ENCODE results near the gene GLIPR1L1.

- no peak for TF ChIP-seq JUN (CRISPR knock-in tag; IDR thresholded peaks at IDR 0.05)
- TF ChIP-seq TEAD4 (CRISPR knock-in tag; IDR thresholded peaks at IDR 0.05), result no peak
- no peak for TF ChIP-seq CTCF (IDR thresholded peaks at IDR 0.05)
- TF ChIP-seq, protein P1, sequence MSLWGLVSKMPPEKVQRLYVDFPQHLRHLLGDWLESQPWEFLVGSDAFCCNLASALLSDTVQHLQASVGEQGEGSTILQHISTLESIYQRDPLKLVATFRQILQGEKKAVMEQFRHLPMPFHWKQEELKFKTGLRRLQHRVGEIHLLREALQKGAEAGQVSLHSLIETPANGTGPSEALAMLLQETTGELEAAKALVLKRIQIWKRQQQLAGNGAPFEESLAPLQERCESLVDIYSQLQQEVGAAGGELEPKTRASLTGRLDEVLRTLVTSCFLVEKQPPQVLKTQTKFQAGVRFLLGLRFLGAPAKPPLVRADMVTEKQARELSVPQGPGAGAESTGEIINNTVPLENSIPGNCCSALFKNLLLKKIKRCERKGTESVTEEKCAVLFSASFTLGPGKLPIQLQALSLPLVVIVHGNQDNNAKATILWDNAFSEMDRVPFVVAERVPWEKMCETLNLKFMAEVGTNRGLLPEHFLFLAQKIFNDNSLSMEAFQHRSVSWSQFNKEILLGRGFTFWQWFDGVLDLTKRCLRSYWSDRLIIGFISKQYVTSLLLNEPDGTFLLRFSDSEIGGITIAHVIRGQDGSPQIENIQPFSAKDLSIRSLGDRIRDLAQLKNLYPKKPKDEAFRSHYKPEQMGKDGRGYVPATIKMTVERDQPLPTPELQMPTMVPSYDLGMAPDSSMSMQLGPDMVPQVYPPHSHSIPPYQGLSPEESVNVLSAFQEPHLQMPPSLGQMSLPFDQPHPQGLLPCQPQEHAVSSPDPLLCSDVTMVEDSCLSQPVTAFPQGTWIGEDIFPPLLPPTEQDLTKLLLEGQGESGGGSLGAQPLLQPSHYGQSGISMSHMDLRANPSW (CRISPR knock-in tag; conservative IDR thresholded peaks at IDR 0.05; ENCODE audit: low read depth), result no peak
- TF ChIP-seq IRF2 (CRISPR knock-in tag; IDR thresholded peaks at IDR 0.05; ENCODE audit: borderline replicate concordance, low read depth), result no peak
- TF ChIP-seq FOXJ3 (CRISPR knock-in tag; IDR thresholded peaks at IDR 0.05; ENCODE audit: borderline replicate concordance), result no peak
- TF ChIP-seq TCF7 (CRISPR knock-in tag; IDR thresholded peaks at IDR 0.05; ENCODE audit: low read depth), result no peak
- no peak for TF ChIP-seq ATF3 (CRISPR knock-in tag; conservative IDR thresholded peaks at IDR 0.05)
Measured at GRCh38 chr12:75350413-75350812, 15.9 kb downstream of the GLIPR1L1 start.
